G401.6 (cell line): ENCODE data around the gene GABRG3.

ENCODE experiments used
- FAIRE-seq: peaks from 2 replicates; lab custom pipeline; 2012; peaks lifted over from hg19 to GRCh38; lab: Jason Lieb, UNC

The GABRG3 gene

DNA sequence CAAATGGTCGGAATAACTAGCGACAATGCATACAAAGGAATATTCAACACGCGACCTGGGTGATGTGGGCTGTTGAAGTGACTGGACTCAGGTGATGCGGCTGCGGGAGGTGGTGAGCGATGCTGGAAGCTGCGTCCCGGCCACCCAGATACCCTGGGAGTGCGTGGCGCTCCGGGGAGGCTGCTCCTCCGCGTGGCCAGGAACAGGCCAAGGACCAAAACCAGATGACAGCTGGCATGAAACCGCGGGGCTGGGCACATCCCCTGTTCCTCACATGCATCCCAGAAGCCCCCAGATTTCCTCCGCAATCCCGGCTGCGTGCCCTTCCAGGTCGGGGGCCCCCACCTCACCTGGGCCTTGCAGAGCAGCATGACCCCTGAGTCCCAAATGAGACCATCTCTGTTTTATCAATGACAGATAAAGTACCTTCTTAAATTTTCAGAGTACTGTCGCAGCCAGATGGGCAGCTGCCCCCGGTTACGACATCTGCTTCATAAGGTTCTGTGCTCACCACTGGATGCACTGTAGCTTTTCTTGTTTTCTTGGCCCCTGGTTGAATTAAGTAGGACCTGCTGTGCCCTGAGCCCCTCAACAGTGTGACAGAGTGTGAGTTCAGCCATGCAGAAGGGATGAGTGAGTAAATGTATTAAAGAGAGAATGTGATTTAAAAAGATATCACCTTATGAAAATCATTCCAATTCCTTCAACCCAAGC lies 278.2 kb downstream of the GABRG3 start:
- FAIRE-seq: no peak

DNA sequence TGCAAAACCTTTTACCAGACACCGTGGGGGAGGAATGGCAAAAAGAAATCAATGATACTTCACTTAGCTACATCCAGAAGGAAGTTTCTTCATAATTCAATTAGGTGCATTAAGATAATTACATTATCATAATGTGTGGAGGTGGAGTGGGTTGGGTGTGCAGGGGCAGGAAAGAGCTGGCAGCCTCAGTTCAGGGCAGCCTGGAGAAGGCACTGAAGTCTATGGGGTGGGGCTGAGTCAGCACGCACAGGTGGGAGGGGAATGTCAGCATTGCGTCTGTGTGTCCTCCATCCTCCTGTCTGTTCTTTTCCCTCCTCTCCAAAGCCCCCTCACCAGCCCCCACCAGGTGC lies 278.8 kb downstream of the GABRG3 start:
- FAIRE-seq: no peak

DNA sequence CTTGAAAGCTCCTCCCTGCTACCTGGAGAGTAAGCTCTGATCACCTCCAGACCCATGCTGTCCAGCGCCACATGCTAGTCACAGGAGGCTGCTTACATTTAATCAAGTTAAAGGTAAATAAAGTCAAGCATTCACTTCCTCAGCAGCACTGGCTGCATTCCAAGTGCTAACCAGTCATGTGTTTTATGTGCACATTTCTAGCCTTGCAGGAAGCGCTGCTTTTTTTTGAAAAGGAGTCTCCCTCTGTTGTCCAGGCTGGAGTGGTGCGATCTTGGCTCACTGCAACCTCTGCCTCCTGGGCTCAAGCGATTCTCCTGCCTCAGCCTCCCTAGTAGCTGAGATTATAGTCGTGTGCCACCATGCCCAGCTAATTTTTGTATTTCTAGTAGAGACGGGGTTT lies 279.2 kb downstream of the GABRG3 start:
- no peak for FAIRE-seq

DNA sequence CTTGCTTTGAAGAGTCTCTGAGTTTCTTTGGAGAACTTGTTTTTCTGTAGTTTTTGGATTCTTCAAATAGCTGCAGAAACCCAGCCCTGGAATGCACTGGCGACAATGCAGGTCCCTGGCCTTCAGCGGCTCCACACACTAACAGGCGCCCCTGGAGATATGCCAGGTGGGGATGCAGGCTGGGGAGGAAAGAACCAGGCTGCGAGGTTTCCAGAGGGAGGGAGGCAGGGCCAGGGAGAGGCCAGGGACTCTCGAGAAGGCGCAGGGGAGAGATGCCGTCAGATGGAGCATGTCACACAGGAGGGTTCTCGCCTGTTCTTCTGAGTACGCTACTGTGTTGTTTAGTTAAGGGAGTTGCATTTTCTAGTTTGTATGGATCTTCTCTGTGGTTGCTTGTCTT lies 283.1 kb downstream of the GABRG3 start:
- no peak for FAIRE-seq

DNA sequence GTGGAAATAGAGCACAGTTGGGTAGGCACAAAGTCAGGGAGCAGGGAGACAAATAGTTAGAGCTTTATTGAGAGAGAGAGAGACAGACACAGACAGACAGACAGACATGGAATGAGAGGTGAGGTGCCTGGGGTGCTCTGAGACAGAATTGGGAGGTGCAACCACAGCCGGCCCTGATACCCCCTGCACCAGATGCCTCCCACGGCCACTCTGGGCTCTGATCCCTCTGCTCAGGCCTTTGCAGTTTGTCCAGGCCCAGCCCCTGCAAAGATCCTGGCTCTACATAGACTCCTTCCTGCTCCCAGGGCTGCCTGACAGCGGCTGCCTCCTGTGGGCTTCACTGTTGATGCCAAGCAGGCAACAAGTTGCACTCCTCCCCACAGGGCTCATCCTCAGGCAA lies 283.8 kb downstream of the GABRG3 start:
- FAIRE-seq: no peak

DNA sequence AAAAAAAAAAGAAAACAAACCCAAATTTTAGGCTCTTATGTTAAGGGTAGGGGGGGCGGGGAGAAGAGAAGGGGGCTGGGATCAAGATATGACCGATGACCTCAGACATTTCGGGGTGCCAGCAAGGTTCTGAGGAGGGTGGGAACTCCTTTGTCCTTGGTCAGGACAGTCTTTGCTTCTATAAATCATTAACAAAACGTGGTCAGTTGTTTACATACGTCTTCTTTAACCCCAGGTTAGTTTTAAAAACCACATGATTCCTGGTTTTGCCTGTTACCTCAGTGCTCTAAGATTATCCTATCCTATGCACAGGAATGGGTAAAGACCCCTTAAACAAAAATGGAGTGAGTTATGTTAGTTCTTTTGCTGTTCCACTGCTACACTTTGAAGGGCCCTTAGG lies 285.5 kb downstream of the GABRG3 start:
- no peak for FAIRE-seq

DNA sequence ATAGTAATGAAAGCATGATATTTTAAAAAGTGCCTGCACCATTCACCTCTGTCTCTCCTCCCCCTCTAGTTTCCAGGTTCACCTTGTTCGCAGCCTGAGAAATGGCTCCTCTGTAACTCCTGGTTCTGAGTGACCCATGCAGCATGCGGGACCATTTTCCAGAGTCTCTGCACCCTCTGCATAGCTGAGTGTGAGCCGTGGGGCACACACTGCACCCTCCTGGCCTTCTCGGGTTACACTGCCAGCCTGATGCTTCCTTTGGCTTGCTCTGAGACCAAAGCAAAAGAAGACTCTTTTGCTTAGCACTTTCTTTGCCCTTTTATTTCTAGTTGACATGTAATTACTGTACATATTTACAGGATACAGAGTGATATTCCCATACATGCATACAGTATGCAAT lies 287.3 kb downstream of the GABRG3 start:
- FAIRE-seq: no peak

DNA sequence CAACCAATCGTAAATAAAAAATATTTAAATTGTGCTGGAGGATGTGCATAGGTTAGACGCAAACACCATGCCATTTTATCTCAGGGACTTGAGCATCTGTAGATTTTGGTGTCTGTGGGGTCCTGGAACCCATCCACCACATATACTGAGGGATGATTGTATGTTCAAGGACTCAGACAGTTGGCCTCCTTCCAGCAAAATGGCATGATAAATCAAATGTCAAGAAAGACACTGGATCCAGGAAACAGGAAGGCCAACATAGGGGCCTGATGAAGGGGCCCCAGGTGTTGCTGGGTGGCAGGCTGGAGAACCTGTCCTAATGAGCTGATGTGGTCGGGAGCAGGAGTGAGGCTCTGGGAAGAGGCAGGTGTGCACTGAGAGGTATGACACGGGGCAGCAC lies 289.5 kb downstream of the GABRG3 start:
- FAIRE-seq: no peak

DNA sequence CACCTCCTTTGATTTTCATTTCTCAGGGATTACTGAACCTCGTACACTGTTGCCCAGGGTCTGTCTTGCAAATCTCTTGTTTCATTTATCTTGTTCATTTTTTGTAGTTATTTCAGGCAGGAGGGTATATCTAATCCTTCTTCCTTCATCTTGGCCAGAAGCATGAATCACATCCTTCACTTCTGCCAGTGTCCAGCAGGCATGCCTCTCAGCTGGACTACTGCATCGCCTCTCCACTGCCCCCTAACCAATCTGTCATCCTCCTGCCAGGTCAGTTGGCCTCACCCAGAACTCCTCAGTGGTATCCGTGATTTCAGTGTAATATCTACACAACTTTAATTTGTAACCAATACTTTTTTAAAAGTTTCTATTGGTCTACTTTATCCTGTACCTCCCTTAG lies 297.9 kb downstream of the GABRG3 start:
- FAIRE-seq: no peak

DNA sequence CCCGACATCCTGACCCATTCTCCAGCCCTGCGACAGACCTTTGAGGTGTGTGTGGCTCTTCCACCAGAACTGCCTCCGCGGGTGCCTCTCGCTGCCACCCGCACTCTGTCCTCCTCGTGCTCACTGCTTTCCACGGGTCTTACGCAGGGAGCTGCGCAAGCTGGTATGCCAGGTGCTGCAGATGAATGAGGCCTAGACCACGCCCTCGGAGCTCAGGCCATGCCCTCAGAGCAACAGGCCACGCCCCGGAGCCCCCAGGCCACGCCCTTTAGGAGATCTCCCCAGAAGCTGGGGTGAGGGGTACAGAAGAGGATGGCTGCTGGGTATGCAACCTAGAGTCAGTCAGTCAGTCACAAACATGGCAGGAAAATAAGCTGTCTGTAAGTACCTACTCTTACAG lies 300.3 kb downstream of the GABRG3 start:
- FAIRE-seq: no peak

DNA sequence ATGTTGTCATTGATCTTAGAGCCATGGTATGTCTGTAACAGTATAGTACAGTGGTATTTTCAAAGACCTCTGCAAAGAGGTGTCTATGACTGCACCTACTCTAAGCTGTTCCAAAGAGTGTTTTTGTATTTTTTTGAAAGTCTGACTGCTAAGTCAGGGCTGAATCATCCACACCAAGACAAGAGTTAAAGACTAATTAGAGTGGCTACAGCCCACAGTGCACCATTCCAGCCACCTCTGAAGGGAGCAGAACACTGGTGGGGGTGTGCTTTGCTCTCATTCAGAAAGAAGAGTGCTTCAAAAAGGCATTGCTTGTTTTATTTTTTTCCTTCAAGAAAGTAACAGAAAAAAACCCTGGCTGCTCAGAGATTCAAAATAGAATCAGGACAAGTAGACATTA lies 301.4 kb downstream of the GABRG3 start:
- FAIRE-seq: no peak

DNA sequence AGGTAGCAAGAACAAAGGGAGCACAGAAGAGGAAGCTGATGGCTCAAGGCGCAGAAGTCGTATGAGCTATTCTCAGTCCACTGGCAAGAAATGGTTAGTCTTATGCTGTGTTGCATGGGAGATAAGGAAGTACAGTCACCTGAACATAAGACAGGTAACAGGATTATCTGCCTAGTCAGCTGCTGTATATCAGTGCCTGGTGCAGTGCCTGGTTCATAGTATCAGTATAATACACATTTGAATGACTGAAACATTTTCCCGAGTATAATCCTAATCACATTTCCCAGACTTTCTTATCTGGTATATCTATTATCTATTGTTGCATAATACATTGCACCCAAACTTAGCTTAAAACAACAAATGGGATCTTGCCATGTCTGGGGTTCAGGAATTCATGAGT lies 302.5 kb downstream of the GABRG3 start:
- FAIRE-seq: no peak

DNA sequence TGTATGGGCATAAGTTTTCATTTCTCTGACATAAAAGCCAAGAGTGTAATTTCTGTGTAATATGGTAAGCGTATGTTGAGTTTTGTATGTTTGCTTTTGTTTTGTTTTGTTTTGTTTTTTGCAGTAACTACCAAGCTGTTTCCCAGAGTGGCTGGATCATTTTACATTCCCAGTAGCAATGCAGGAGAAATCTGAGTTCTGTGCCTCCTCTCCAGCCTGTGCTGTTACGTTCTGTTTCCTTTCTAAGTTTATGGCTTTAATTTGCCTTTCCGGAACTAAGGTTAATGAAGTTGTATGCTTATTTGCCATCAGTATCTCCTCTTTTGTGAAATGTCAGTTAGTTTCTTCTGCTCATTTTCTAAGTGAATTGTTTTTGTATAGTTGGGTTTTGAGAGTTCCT lies 307.8 kb downstream of the GABRG3 start:
- no peak for FAIRE-seq

DNA sequence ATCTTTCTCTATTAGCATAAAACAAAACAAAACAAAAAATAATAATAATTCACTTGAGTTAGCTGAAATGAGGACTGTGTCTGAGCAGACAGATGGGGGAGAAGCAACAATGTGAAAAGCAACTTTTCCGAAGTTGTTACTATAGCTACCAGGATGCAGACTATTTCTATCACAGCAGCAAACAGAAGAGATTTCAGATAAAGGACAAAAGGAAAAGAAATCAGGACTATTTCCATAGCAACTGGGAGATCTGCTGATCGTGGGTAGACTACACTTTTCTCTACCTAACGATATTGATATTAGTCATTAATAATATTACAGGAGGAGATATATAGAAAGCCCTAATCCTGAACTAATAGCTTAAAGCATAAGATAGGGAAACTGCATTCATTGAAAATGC lies 321.7 kb downstream of the GABRG3 start:
- FAIRE-seq: no peak

DNA sequence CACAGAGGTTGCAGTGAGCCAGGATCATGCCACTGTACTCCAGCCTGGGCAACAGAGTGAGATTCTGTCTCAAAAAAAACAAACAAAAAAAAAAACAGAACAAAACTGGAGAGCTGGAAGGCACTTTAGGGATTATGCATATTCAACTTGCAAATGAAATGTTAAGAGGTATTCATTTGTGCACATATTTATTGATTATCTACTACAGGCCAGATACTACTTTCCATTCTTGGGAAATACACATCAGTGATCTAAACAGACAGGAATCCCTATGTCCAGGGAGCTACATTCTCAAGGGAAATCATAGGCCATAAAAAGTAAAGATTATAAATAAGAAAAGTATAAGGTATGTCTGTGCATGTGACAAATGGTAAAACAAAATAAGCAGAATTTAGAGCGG lies 322.6 kb downstream of the GABRG3 start:
- FAIRE-seq: no peak

DNA sequence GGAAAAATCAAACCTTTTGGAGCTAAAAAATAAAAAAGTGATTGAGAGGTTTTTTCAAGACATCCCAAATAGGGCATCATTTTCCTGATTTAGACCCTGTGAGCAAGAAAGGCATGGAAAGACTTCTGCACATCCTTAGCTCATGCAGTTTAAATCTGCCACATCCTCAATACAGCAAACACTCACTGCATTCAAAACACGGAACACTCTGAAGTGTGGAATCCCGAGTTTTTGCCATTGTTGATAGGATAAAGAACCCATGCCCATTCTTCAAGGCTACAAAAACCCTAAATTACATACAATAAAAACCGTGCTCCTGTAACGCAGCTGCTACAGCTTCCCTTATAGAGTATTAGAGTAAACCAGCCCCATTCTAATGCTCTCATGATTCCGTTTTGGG lies 346.8 kb downstream of the GABRG3 start:
- no peak for FAIRE-seq

DNA sequence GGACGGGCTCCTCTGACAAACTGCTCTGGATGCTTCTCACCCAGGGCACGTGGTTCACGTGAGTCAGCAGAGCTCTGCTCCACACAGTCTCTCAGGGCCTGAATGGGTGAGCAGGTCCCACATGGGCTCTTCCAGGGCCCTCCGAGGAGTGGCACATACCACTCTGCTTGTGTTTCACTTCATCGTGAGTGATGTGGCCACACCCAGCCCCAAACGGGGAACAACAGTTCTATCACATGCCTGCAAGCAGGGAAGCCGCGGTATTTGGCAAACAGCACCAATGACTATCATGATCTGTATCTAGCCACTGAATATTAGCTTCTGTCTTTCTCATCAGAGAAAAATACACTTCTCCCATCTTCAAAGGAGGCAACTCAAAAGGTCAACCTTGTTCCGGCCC lies 352.8 kb downstream of the GABRG3 start:
- no peak for FAIRE-seq

DNA sequence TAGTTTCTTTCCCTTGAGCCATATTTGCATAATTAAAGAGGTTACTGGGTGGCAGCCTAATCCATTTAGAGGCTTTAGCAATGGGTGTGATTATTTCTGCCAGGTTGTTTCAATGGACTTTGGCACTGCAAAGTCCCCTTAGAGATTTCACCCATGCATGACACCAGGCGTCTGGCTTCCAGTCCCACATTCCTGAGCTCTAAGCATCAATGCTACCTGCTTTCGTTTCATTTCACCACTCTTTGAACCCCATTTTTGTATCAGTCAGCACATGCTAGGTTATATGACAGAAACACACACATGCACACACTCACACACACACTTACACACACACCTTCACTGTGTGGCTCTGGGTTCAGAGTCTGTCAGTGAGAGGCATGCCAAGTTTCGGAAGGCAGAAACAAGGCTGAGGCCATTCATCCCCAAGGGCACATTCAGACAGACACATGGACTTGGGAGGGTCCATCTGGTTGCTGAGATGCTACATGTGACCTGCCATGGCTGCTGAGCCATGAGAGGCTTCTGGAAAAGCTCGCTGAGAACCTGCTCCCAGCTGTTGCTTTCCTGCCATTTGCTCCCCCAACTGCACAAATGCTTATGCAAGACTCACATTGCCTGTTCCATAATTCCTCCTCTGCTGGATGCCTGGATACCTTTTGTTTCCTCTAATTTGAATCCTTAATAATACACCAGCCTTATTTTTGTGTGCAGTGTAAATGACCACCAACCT lies 354.1 kb downstream of the GABRG3 start:
- FAIRE-seq: no peak

DNA sequence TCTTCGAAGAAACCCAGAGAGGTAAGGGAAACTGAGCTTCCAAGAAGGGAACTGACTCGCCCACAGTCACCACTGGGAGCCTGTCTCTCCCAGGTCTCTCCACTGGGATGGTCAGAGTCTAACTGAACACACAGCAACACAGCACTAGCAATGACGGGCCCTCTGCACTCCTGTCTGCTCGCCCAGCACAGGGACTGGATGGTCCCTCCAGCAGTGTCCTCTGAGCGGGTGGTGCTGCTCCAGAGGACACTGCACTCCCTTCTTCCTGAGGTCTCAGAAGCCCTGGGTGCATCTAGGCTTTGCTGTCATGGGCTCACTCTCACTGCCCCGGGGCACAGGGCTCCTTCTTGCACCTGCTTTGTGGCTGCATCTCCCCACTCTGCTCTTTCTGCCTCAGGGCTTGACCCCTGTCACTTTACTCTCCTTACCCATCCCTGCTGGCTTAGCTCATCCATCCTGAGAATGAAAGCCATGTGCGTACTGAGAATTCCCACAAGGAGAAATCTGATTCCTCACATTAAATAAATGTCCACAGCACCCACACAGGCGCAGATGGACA lies 356.6 kb downstream of the GABRG3 start:
- no peak for FAIRE-seq

DNA sequence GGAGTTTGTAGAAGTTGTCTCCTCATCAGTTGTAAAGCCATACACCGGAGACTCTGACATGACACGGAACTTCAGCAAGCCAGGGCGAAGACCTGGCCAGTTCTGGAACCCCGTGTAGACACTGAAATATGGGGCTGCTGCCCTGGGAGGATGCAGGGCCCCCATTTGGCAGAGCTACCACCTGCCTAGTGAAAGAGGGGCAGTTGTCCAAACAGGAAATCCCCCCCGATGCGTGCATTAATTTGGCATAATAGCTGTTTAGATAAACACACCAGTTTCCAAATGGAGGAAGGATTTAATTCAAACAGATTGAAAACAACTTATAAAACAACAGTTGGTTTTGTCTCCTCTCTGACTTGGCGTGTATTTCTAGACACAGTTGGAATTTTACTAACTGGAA lies 357.2 kb downstream of the GABRG3 start:
- FAIRE-seq: no peak

DNA sequence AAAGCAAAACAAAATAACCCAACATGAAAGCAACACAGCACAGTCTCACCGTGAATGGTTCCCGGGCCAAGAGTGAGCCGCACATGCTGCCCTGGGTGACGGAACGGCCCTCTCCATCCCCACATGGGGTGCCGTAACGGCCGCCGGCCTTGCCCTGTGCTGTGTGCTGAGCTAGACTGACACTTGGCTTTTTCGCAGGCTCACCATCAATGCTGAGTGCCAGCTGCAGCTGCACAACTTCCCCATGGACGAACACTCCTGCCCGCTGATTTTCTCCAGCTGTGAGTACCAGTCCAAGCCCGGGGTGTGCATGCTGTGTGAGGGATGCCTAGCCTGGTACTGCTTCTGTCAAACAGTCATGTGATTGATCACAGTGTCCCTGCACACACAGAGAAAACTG lies 357.6 kb downstream of the GABRG3 start:
- FAIRE-seq: no peak

DNA sequence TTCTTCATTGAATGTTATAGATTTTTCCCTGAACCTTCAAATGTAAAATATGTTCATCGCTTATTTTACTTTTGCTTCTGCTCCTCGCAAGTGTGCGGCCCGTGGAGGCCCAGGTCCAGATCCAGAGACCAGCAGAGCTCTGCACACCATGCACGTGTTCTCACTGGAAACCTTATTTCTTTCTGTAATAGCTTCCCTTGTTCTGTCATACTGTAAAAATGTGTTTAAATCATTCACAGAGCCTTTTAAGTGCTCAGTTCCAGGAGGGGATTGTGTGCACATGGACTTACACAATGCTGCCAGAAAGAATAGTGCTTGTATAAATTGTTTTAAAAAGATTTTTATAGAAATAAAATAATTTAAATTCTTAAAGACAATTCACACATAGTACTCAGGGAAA lies 359.3 kb downstream of the GABRG3 start:
- FAIRE-seq: no peak

DNA sequence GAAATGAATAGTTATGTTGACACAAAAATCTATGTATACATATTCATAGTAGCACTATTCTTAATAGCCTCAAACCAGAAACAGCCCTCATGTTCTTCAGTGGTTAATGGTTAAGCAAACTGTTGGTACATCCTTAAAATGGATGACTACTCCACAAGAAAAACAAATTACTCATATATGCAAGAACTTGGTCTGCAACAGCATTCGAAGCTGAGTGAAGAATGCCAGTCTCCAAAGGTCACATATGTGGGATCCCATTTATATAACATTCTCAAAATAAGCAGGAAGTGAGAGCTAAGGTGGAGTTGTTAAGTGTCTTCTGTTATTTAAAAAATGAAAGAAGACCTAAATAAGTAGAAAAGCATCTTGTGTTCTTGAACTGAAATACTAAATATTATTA lies 365.7 kb downstream of the GABRG3 start:
- FAIRE-seq: no peak

DNA sequence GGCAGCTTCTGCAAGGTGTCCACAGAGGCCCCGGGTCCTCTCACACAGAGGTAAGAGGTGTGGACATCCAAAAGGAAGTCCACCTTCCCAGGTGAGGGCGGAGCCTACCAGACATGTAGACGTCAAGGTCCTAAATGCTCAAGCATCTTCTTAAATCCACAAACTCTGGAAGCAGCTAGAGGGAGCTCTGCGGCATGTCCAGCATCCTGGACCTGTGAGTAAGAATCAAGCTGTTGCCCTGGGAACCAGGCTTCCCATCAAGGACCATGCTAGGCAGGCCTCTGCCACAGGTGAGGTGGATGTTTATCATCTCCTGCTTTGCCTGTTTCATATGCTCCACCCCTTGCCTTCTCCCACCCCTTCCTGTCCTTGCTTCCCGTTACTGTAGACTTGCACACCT lies 368.2 kb downstream of the GABRG3 start:
- no peak for FAIRE-seq
